IMR-90 (cell line): ENCODE data around the gene FGR.

Source experiments
- BHLHE40 ChIP-seq: fragments of 150-350 bp; IDR thresholded peaks from 2 replicates; pipeline ENCODE4 v1.6.1; 2016; ENCODE audit warnings: mild to moderate bottlenecking, low read depth, low read length
- CHD1 ChIP-seq: IDR thresholded peaks from 2 replicates; pipeline ENCODE4 v1.6.1; 2012; ENCODE audit warnings: low read depth, low read length, improper control_type of control experiment
- FOS ChIP-seq: fragments of 150-350 bp; IDR thresholded peaks from 2 replicates; pipeline ENCODE4 v1.6.1; 2016; ENCODE audit warnings: low read depth, low read length
- MXI1 ChIP-seq: IDR thresholded peaks from 2 replicates; pipeline ENCODE4 v1.6.1; 2012; ENCODE audit warnings: low read depth, mild to moderate bottlenecking, low read length, moderate library complexity, borderline replicate concordance
- NFE2L2 ChIP-seq: fragments of 150-350 bp; IDR thresholded peaks from 2 replicates; pipeline ENCODE4 v1.6.1; 2016; ENCODE audit warnings: low read depth, mild to moderate bottlenecking, low read length
- POLR2A ChIP-seq: IDR thresholded peaks from 2 replicates; pipeline ENCODE4 v1.6.1; 2012; ENCODE audit warnings: mild to moderate bottlenecking, low read depth, low read length
- RAD21 ChIP-seq: IDR thresholded peaks from 2 replicates; pipeline ENCODE4 v1.6.1; 2012; ENCODE audit warnings: low read length, improper control_type of control experiment
- RCOR1 ChIP-seq: IDR thresholded peaks from 2 replicates; pipeline ENCODE4 v1.6.1; 2012; ENCODE audit warnings: mild to moderate bottlenecking, low read length, improper control_type of control experiment; ENCODE audit not compliant: insufficient replicate concordance
- RFX5 ChIP-seq: IDR thresholded peaks from 2 replicates; pipeline ENCODE4 v1.8.0; 2012; ENCODE audit warnings: low read depth, mild to moderate bottlenecking, low read length, moderate library complexity
- SMC3 ChIP-seq: fragments of 150-350 bp; IDR thresholded peaks from 2 replicates; pipeline ENCODE4 v1.6.1; 2016; ENCODE audit warnings: low read depth, mild to moderate bottlenecking, antibody characterized with exemption, low read length, moderate library complexity
- TF ChIP-seq, protein P1 (sequence below): conservative IDR thresholded peaks from 2 replicates; pipeline ENCODE4 v1.5.1; 2012; ENCODE audit warnings: mild to moderate bottlenecking, low read depth, low read length, improper control_type of control experiment
- TF ChIP-seq, protein P2 (sequence below): fragments of 150-350 bp; IDR thresholded peaks from 2 replicates; pipeline ENCODE4 v1.6.1; 2017; ENCODE audit warnings: mild to moderate bottlenecking, antibody characterized with exemption, low read length, low read depth

DNA sequence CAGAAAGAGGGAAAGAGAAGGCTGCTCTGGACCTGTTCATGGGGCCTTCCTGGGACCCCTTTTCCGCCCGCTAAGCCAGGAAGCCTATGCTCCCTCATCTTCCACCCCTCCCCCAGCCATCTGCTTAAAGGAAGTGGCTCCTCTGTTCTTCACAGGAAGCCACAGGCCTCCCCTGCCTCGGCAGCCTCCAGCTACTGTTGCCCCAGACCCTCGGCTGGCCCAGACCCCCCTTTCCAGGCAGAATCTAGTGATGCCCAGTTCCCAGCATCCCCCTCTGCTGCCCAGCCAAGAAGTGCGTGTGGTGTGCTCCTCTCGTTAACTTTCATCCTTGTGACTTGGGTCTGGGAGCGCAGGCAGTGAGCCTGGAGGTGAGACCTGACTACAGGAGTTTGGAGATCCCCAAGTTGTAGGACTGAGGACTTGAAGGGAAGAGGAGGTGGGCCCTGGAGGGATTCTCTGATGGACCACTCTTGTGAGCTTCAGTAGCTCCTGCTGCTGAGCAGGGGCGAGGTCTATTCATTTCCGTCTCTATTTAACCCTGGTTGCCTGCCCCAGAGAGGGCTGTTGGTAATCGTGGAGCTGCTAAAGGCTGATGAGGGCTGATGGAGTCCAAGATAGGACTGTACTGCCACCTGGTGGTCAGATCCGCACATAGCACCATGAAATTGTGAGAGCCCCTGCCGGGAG lies 27.9 kb upstream of the FGR start:
- TF ChIP-seq RAD21 = peak; percentile 89
- no peak for TF ChIP-seq RFX5
- TF ChIP-seq, protein P1, sequence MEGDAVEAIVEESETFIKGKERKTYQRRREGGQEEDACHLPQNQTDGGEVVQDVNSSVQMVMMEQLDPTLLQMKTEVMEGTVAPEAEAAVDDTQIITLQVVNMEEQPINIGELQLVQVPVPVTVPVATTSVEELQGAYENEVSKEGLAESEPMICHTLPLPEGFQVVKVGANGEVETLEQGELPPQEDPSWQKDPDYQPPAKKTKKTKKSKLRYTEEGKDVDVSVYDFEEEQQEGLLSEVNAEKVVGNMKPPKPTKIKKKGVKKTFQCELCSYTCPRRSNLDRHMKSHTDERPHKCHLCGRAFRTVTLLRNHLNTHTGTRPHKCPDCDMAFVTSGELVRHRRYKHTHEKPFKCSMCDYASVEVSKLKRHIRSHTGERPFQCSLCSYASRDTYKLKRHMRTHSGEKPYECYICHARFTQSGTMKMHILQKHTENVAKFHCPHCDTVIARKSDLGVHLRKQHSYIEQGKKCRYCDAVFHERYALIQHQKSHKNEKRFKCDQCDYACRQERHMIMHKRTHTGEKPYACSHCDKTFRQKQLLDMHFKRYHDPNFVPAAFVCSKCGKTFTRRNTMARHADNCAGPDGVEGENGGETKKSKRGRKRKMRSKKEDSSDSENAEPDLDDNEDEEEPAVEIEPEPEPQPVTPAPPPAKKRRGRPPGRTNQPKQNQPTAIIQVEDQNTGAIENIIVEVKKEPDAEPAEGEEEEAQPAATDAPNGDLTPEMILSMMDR = peak; percentile 92
- TF ChIP-seq POLR2A = 0 out of 2 replicates have a peak, but pooled peaks have one; percentile 32
- TF ChIP-seq FOS = no peak
- TF ChIP-seq NFE2L2 = no peak
- no peak for TF ChIP-seq MXI1
- TF ChIP-seq CHD1 = no peak
- peak; percentile 93 for TF ChIP-seq SMC3
- no peak for TF ChIP-seq BHLHE40
- no peak for TF ChIP-seq RCOR1
- TF ChIP-seq, protein P2, sequence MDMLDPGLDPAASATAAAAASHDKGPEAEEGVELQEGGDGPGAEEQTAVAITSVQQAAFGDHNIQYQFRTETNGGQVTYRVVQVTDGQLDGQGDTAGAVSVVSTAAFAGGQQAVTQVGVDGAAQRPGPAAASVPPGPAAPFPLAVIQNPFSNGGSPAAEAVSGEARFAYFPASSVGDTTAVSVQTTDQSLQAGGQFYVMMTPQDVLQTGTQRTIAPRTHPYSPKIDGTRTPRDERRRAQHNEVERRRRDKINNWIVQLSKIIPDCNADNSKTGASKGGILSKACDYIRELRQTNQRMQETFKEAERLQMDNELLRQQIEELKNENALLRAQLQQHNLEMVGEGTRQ = no peak
